HEK293 (cell line): ENCODE data around the gene EPHB1.

ENCODE experiments used
- CTCF ChIA-PET: fragments of 350-600 bp; formaldehyde crosslinking; extraction: SDS; loops from one replicate; lab custom pipeline; 2021; ENCODE audit warnings: antibody characterized with exemption; lab: Yijun Ruan, JAX
- POLR2A ChIA-PET: fragments of 300-600 bp; formaldehyde crosslinking; extraction: SDS; loops from one replicate; lab custom pipeline; 2020; ENCODE audit warnings: antibody characterized with exemption, inconsistent platforms; lab: Yijun Ruan, JAX
- H3K27ac ChIP-seq: fragments of 200-500 bp; sonication (Bioruptor generic); 2 replicates; pipeline ENCODE4 v1.5.1; 2014; ENCODE audit warnings: low read depth, low read length, control low read depth, inconsistent platforms; ENCODE audit errors: extremely low read depth
- H3K36me3 ChIP-seq, 2 experiments: fragments of 200-500 bp in 1 of 2; sonication (Bioruptor generic) in 1 of 2; 1 replicate in 1 of 2; 2 replicates in 1 of 2; pipeline ENCODE4 v1.5.1; 2014 to 2017; ENCODE audit warnings: inconsistent platforms in 2 of 2, low read length in 2 of 2; ENCODE audit not compliant: control insufficient read depth in 2 of 2, insufficient read depth in 1 of 2
- H3K4me1 ChIP-seq: fragments of 200-500 bp; sonication (Bioruptor generic); 2 replicates; pipeline ENCODE4 v1.5.1; 2014; ENCODE audit warnings: mild to moderate bottlenecking, low read length, inconsistent platforms; ENCODE audit not compliant: control insufficient read depth, insufficient read depth
- H3K4me3 ChIP-seq: 2 replicates; pipeline ENCODE4 v1.5.1; 2011; ENCODE audit warnings: low read depth, mild to moderate bottlenecking, control low read depth, low read length, moderate library complexity
- H3K9me3 ChIP-seq: fragments of 200-500 bp; sonication (Bioruptor generic); 2 replicates; pipeline ENCODE4 v1.5.1; 2014; ENCODE audit warnings: low read depth, low read length, inconsistent platforms; ENCODE audit not compliant: control insufficient read depth, insufficient read depth
- GLIS2 ChIP-seq: fragments of 450-650 bp; formaldehyde crosslinking; IDR thresholded peaks from 2 replicates; pipeline ENCODE4 v1.5.1; 2016; ENCODE audit warnings: missing biosample characterization, missing genetic modification characterization
- PATZ1 ChIP-seq: fragments of 450-650 bp; formaldehyde crosslinking; IDR thresholded peaks from 2 replicates; pipeline ENCODE4 v1.5.1; 2016; ENCODE audit warnings: missing biosample characterization, missing genetic modification characterization
- PRDM1 ChIP-seq: fragments of 450-650 bp; formaldehyde crosslinking; IDR thresholded peaks from 2 replicates; pipeline ENCODE4; 2016; ENCODE audit warnings: missing biosample characterization, missing genetic modification characterization
- ZNF121 ChIP-seq: fragments of 450-650 bp; formaldehyde crosslinking; IDR thresholded peaks from 2 replicates; pipeline ENCODE4 v1.5.1; 2016; ENCODE audit warnings: missing biosample characterization, missing genetic modification characterization
- ZNF146 ChIP-seq: fragments of 450-650 bp; formaldehyde crosslinking; IDR thresholded peaks from 2 replicates; pipeline ENCODE4 v1.5.1; 2016; ENCODE audit warnings: missing biosample characterization, missing genetic modification characterization
- ZNF24 ChIP-seq: fragments of 450-650 bp; formaldehyde crosslinking; IDR thresholded peaks from 2 replicates; pipeline ENCODE4 v1.5.1; 2016; ENCODE audit warnings: missing biosample characterization, missing genetic modification characterization
- ZNF280D ChIP-seq: fragments of 450-650 bp; formaldehyde crosslinking; IDR thresholded peaks from 2 replicates; pipeline ENCODE4 v1.5.1; 2016; ENCODE audit warnings: missing biosample characterization, missing genetic modification characterization
- ZNF292 ChIP-seq: fragments of 450-650 bp; formaldehyde crosslinking; IDR thresholded peaks from 2 replicates; pipeline ENCODE4 v1.5.1; 2016; ENCODE audit warnings: low read depth, missing biosample characterization, missing genetic modification characterization, borderline replicate concordance
- ZNF514 ChIP-seq: fragments of 450-650 bp; formaldehyde crosslinking; IDR thresholded peaks from 2 replicates; pipeline ENCODE4 v1.5.1; 2016; ENCODE audit warnings: missing biosample characterization, missing genetic modification characterization
- ZNF529 ChIP-seq: fragments of 450-650 bp; formaldehyde crosslinking; IDR thresholded peaks from 2 replicates; pipeline ENCODE4 v1.5.1; 2017; ENCODE audit warnings: missing genetic modification characterization, missing biosample characterization; ENCODE audit not compliant: insufficient replicate concordance
- ZNF548 ChIP-seq: fragments of 450-650 bp; formaldehyde crosslinking; IDR thresholded peaks from 2 replicates; pipeline ENCODE4 v1.5.1; 2016; ENCODE audit warnings: missing biosample characterization, missing genetic modification characterization
- ZNF558 ChIP-seq: fragments of 450-650 bp; formaldehyde crosslinking; IDR thresholded peaks from 2 replicates; pipeline ENCODE4 v1.5.1; 2016; ENCODE audit warnings: missing biosample characterization, missing genetic modification characterization
- ZNF677 ChIP-seq: fragments of 450-650 bp; IDR thresholded peaks from 2 replicates; pipeline ENCODE4 v1.5.0; 2018; ENCODE audit warnings: missing biosample characterization, mild to moderate bottlenecking, missing genetic modification characterization, moderate library complexity
- ZNF830 ChIP-seq: fragments of 450-650 bp; IDR thresholded peaks from 2 replicates; pipeline ENCODE4 v1.5.0; 2018; ENCODE audit warnings: missing biosample characterization, missing genetic modification characterization, low read depth, mild to moderate bottlenecking, moderate library complexity
- ZSCAN30 ChIP-seq: fragments of 450-650 bp; IDR thresholded peaks from 2 replicates; pipeline ENCODE4 v1.5.1; 2018; ENCODE audit warnings: missing biosample characterization, mild to moderate bottlenecking, missing genetic modification characterization, moderate library complexity
- TF ChIP-seq, protein P1 (sequence below): fragments of 450-650 bp; formaldehyde crosslinking; IDR thresholded peaks from 2 replicates; pipeline ENCODE4 v1.5.1; 2016; ENCODE audit warnings: missing biosample characterization, missing genetic modification characterization, low read depth
- TF ChIP-seq, protein P2 (sequence below): fragments of 450-650 bp; formaldehyde crosslinking; IDR thresholded peaks from 2 replicates; pipeline ENCODE4 v1.5.1; 2016; ENCODE audit warnings: missing biosample characterization, missing genetic modification characterization
- TF ChIP-seq, protein P3 (sequence below): IDR thresholded peaks from 2 replicates; pipeline ENCODE4 v1.6.1; 2011; ENCODE audit warnings: mild to moderate bottlenecking, low read depth, low read length, borderline replicate concordance
- TF ChIP-seq, protein P4 (sequence below): fragments of 450-650 bp; formaldehyde crosslinking; IDR thresholded peaks from 2 replicates; pipeline ENCODE4 v1.5.1; 2016; ENCODE audit warnings: missing biosample characterization, missing genetic modification characterization

EPHB1 gene

GRCh38 chr3:135163701-135164100 is 368.6 kb downstream of the EPHB1 start:
- Histone ChIP-seq H3K36me3 (no peaks in the 10 kb centered on the region), H3K27ac (no peak overlapping the region), H3K9me3 (no peaks in the 10 kb centered on the region), H3K4me1 (no peaks in the 10 kb centered on the region), H3K4me3 (no peak overlapping the region)
- no peak for TF ChIP-seq ZNF830
- no peak for TF ChIP-seq ZNF146 (tag by site-specific recombination)
- no peak for TF ChIP-seq GLIS2 (tag by site-specific recombination)
- TF ChIP-seq PATZ1 (tag by site-specific recombination), result no peak
- no peak for TF ChIP-seq ZNF529 (tag by site-specific recombination)
- TF ChIP-seq, protein P1, sequence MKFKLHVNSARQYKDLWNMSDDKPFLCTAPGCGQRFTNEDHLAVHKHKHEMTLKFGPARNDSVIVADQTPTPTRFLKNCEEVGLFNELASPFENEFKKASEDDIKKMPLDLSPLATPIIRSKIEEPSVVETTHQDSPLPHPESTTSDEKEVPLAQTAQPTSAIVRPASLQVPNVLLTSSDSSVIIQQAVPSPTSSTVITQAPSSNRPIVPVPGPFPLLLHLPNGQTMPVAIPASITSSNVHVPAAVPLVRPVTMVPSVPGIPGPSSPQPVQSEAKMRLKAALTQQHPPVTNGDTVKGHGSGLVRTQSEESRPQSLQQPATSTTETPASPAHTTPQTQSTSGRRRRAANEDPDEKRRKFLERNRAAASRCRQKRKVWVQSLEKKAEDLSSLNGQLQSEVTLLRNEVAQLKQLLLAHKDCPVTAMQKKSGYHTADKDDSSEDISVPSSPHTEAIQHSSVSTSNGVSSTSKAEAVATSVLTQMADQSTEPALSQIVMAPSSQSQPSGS (tag by site-specific recombination), result no peak
- no peak for TF ChIP-seq ZNF280D (tag by site-specific recombination)
- TF ChIP-seq ZNF548, result no peak
- no peak for TF ChIP-seq ZNF514
- no peak for TF ChIP-seq ZNF24 (tag by site-specific recombination)
- TF ChIP-seq ZNF558 (tag by site-specific recombination), result no peak
- TF ChIP-seq PRDM1 (tag by site-specific recombination), result no peak
- no peak for TF ChIP-seq ZNF121 (tag by site-specific recombination)
- TF ChIP-seq, protein P2, sequence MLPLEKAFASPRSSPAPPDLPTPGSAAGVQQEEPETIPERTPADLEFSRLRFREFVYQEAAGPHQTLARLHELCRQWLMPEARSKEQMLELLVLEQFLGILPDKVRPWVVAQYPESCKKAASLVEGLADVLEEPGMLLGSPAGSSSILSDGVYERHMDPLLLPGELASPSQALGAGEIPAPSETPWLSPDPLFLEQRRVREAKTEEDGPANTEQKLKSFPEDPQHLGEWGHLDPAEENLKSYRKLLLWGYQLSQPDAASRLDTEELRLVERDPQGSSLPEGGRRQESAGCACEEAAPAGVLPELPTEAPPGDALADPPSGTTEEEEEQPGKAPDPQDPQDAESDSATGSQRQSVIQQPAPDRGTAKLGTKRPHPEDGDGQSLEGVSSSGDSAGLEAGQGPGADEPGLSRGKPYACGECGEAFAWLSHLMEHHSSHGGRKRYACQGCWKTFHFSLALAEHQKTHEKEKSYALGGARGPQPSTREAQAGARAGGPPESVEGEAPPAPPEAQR, result no peak
- no peak for TF ChIP-seq ZSCAN30
- TF ChIP-seq, protein P3, sequence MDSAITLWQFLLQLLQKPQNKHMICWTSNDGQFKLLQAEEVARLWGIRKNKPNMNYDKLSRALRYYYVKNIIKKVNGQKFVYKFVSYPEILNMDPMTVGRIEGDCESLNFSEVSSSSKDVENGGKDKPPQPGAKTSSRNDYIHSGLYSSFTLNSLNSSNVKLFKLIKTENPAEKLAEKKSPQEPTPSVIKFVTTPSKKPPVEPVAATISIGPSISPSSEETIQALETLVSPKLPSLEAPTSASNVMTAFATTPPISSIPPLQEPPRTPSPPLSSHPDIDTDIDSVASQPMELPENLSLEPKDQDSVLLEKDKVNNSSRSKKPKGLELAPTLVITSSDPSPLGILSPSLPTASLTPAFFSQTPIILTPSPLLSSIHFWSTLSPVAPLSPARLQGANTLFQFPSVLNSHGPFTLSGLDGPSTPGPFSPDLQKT, result no peak
- TF ChIP-seq ZNF677 (tag by site-specific recombination), result no peak
- TF ChIP-seq, protein P4, sequence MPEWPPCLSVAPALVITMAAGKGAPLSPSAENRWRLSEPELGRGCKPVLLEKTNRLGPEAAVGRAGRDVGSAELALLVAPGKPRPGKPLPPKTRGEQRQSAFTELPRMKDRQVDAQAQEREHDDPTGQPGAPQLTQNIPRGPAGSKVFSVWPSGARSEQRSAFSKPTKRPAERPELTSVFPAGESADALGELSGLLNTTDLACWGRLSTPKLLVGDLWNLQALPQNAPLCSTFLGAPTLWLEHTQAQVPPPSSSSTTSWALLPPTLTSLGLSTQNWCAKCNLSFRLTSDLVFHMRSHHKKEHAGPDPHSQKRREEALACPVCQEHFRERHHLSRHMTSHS (tag by site-specific recombination), result no peak
- TF ChIP-seq ZNF292 (tag by site-specific recombination), result no peak
- POLR2A ChIA-PET, result no interaction called here
- CTCF ChIA-PET, result interaction anchor here (0.6 kb wide), 1 partner anchor 1118 kb away, joined by 3 read pairs; no protein-coding TSS in a partner anchor
